Spleen (tissue), 13 donors: ENCODE data around the gene ZNF235. TPM values are rescaled to one million over a fixed set of nuclear protein-coding genes. Genes with fewer than 3 reads are reported as not detected.
A peak's percentile ranks its signal among the peaks of the same experiment; 100 is the strongest.
"Not testable (repeated sequence)": the region's sequence is repeated elsewhere in the genome, so short reads cannot be mapped to it uniquely, and the experiment has no call there.

Experiments used
- DNase-seq: peaks from one replicate; pipeline ENCODE4 v3.0.0-alpha.2; 2020
- H3K27ac ChIP-seq, 8 donors: fragments of 200-600 bp; sonication (generic) in 7 of 8; 1 replicate in 4 of 8; 2 replicates in 4 of 8; pipeline versions ENCODE4 v1.5.0 to v1.8.0; 2016 to 2021; ENCODE audit warnings: inconsistent platforms in 4 of 8, mild to moderate bottlenecking in 4 of 8, moderate library complexity in 1 of 8
- H3K27me3 ChIP-seq, 7 donors: fragments of 200-600 bp; sonication (generic) in 6 of 7; replicated peaks in 1 of 7; 1 replicate in 4 of 7; 2 replicates in 3 of 7; pipeline versions ENCODE4 v1.5.0 to v1.8.0; 2016 to 2021; ENCODE audit warnings: inconsistent platforms in 3 of 7, mild to moderate bottlenecking in 1 of 7
- H3K36me3 ChIP-seq, 6 donors: fragments of 200-600 bp; sonication (generic) in 5 of 6; 1 replicate in 4 of 6; 2 replicates in 2 of 6; pipeline versions ENCODE4 v1.5.0 to v1.8.0; 2016 to 2021; ENCODE audit warnings: inconsistent platforms in 2 of 6
- H3K4me1 ChIP-seq, 6 donors: fragments of 200-600 bp; sonication (generic) in 5 of 6; 1 replicate in 3 of 6; 2 replicates in 3 of 6; pipeline versions ENCODE4 v1.5.0 to v1.8.0; 2016 to 2021; ENCODE audit warnings: inconsistent platforms in 3 of 6
- H3K4me3 ChIP-seq, 8 donors: fragments of 200-600 bp; sonication (generic) in 7 of 8; 1 replicate in 4 of 8; 2 replicates in 4 of 8; pipeline versions ENCODE4 v1.5.0 to v1.8.0; 2016 to 2021; ENCODE audit warnings: inconsistent platforms in 4 of 8, mild to moderate bottlenecking in 4 of 8, moderate library complexity in 2 of 8
- H3K9me3 ChIP-seq, 8 donors: fragments of 200-600 bp; sonication (generic) in 7 of 8; 1 replicate in 4 of 8; 2 replicates in 4 of 8; pipeline versions ENCODE4 v1.5.0 to v1.8.0; 2016 to 2021; ENCODE audit warnings: inconsistent platforms in 4 of 8
- CTCF ChIP-seq, 11 experiments: fragments of 200-600 bp in 7 of 11; fragments of 450-650 bp in 4 of 11; sonication (generic) in 4 of 11; IDR thresholded peaks in 8 of 11; conservative IDR thresholded peaks in 3 of 11; 1 replicate in 7 of 11; 2 replicates in 4 of 11; pipeline versions ENCODE4 v1.4.0 to v1.8.0; 2016 to 2021; ENCODE audit warnings: antibody characterized with exemption in 11 of 11, inconsistent platforms in 4 of 11, mild to moderate bottlenecking in 1 of 11
- POLR2A ChIP-seq, 3 donors: fragments of 450-650 bp; IDR thresholded peaks; one replicate each; pipeline ENCODE4 v1.5.1; 2017; ENCODE audit warnings: antibody characterized with exemption in 3 of 3, mild to moderate bottlenecking in 1 of 3
- POLR2AphosphoS5 ChIP-seq, 3 donors: sonication (generic); formaldehyde crosslinking; IDR thresholded peaks; one replicate each; pipeline ENCODE4 v1.5.1; 2017; ENCODE audit warnings: antibody characterized with exemption in 3 of 3
- WGBS, 5 donors: extraction: QIAGEN DNeasy Blood & Tissue Kit in 3 of 5; methylation state at CpG; one replicate each; pipeline versions ENCODE4 v1.1.5 to v1.1.7; 2013 to 2018; 5-methylcytosine and 5-hydroxymethylcytosine counted together
- intact Hi-C: fragments of 100-400 bp; cut with DNase I; formaldehyde crosslinking; loops from one replicate; pipeline ENCODE4 v1.15.0; 2023; ENCODE audit warnings: low total_unique reads
- long read RNA-seq, 2 donors: transcript quantifications; one replicate each; lab custom pipeline, GENCODE V29; 2026
- polyA plus RNA-seq, 3 donors: library from polyadenylated mRNA; stranded (reverse); fragments of 200-250 nt; gene quantifications; one replicate each; pipeline ENCODE4 v1.2.1, GENCODE V29; 2013
- total RNA-seq, 7 donors: library from RNA; depleted of rRNA in 3 of 7; stranded (reverse); fragments of >200 nt in 3 of 7; fragmentation: NEBNext Ultra II Directional in 4 of 7; extraction: Animal tissue kit (Norgen Biotek cat#: 25700) in 4 of 7; gene quantifications; one replicate each; pipeline versions ENCODE4 v1.1.0 to v1.2.1, GENCODE V29; 2016 to 2021
- donor health status: healthy with polysubstance abuse.
- donor health status: DM: no; HTN: no; CAD: no; lungs with moderate emphysema.
- donor health status: DM: no; HTN: no; CAD: no.
- donor health status: Bipolar disorder and iron deficiency.
- donor health status: healthy.
- donor health status: DM: no; HTN: no; CAD: no.
- donor health status: DM: yes; HTN: yes; CAD: no.

Gene ZNF235
- 10 to 100 TPM in 4 of 7 donors, 1 to 10 TPM in 3; 8.7 to 14.6 (median 11.6) TPM for total RNA-seq
- polyA plus RNA-seq: 1 to 10 TPM; 2.4 to 4.7 (median 2.7) TPM
- long read RNA-seq, donor 1, full-length matches to known transcripts: 2 of 2 reads
- long read RNA-seq, donor 1, partial matches to known transcripts: 0 of 2 reads
- long read RNA-seq, donor 1, other reads (novel, unspliced or antisense): 0 of 2 reads
- long read RNA-seq, donor 2, partial matches to known transcripts: 0 of 2 reads
- long read RNA-seq, donor 2, other reads (novel, unspliced or antisense): 0 of 2 reads

GRCh38 chr19:44304659-44305193, at the start of gene ZNF235:
Gene ZNF235 (minus strand): TSS chr19:44305025. CDS start chr19:44303404, 1,621 bp downstream.
- 0 to 1% (median 0%) methylated on average over 14 to 31 of the region's 31 CpGs for WGBS, 5 donors
- intact Hi-C loops: no loop called here
- TF ChIP-seq POLR2A (IDR thresholded peaks at IDR 0.05) (no peak), POLR2AphosphoS5 (IDR thresholded peaks at IDR 0.05) (peak; percentile 85 to 92 (median 87))
- DNase-seq: peak; percentile 91
- Histone ChIP-seq H3K9me3 (peaks cover 0 to 51% (median 34%) of the 10 kb centered on the region in 8 donors), H3K4me3 (peak within 1 kb of the TSS; percentile 72 to 92 (median 86)), H3K27me3 (no peaks in the 10 kb centered on the region), H3K4me1 (peaks cover 10 to 22% (median 15%) of the 10 kb centered on the region in 6 donors), H3K36me3 (peaks cover 5 to 29% (median 20%) of the 10 kb centered on the region in 6 donors), H3K27ac (peak within 1 kb of the TSS; percentile 56 to 86 (median 76))

GRCh38 chr19:44346556-44346955, 41.7 kb upstream of the ZNF235 start:
- peaks cover 0 to 37% (median under 1%) of the 10 kb centered on the region in 6 donors for H3K36me3 ChIP-seq
- no peak overlapping the region for H3K27ac ChIP-seq
- no peaks in the 10 kb centered on the region for H3K4me1 ChIP-seq
- intact Hi-C loops: no loop called here
- 80 to 87% (median 83%) methylated on average over 4 of the region's 4 CpGs for WGBS, 5 donors
- no peaks in the 10 kb centered on the region for H3K27me3 ChIP-seq
- peaks cover 2 to 100% (median 99%) of the 10 kb centered on the region in 8 donors for H3K9me3 ChIP-seq
- H3K4me3 ChIP-seq: no peak overlapping the region
- no peak for TF ChIP-seq POLR2AphosphoS5 (IDR thresholded peaks at IDR 0.05)
- TF ChIP-seq POLR2A (IDR thresholded peaks at IDR 0.05): no peak
- no peak for DNase-seq

GRCh38 chr19:44345959-44346358, 41.1 kb upstream of the ZNF235 start:
- 88 to 96% (median 89%) methylated on average over 4 of the region's 4 CpGs for WGBS, 5 donors
- Histone ChIP-seq H3K27me3 (no peaks in the 10 kb centered on the region), H3K36me3 (peaks cover 0 to 40% (median 4%) of the 10 kb centered on the region in 6 donors), H3K4me1 (no peaks in the 10 kb centered on the region), H3K4me3 (no peak overlapping the region), H3K9me3 (peaks cover 3 to 100% (median 99%) of the 10 kb centered on the region in 8 donors), H3K27ac (no peak overlapping the region)
- no peak for TF ChIP-seq CTCF (IDR thresholded peaks at IDR 0.05 in 8 of 11, conservative IDR thresholded peaks at IDR 0.05 in 3 of 11)
- TF ChIP-seq POLR2AphosphoS5 (IDR thresholded peaks at IDR 0.05): no peak
- TF ChIP-seq POLR2A (IDR thresholded peaks at IDR 0.05): no peak
- intact Hi-C loops: no loop called here
- DNase-seq: no peak

GRCh38 chr19:44344255-44344654, 39.4 kb upstream of the ZNF235 start:
- intact Hi-C loops: no loop called here
- Histone ChIP-seq H3K4me1 (no peaks in the 10 kb centered on the region), H3K36me3 (peaks cover 2 to 52% (median 17%) of the 10 kb centered on the region in 6 donors), H3K27ac (no peak overlapping the region), H3K9me3 (peaks cover 10 to 100% (median 99%) of the 10 kb centered on the region in 8 donors), H3K4me3 (no peak overlapping the region), H3K27me3 (no peaks in the 10 kb centered on the region)
- 29 to 60% (median 46%) methylated on average over 1 of the region's 1 CpG for WGBS, 5 donors
- DNase-seq: no peak
- TF ChIP-seq POLR2A (IDR thresholded peaks at IDR 0.05) (no peak), POLR2AphosphoS5 (IDR thresholded peaks at IDR 0.05) (no peak), CTCF (IDR thresholded peaks at IDR 0.05 in 8 of 11, conservative IDR thresholded peaks at IDR 0.05 in 3 of 11) (no peak)

- WGBS, 5 donors: 80 to 91% (median 83%) methylated on average over 2 of the region's 2 CpGs
- no peak for DNase-seq
- Histone ChIP-seq H3K4me1 (no peaks in the 10 kb centered on the region), H3K9me3 (peaks cover 15 to 98% (median 92%) of the 10 kb centered on the region in 8 donors), H3K27me3 (no peaks in the 10 kb centered on the region), H3K27ac (no peak overlapping the region), H3K4me3 (no peak overlapping the region), H3K36me3 (peaks cover 2 to 66% (median 30%) of the 10 kb centered on the region in 6 donors)
- intact Hi-C loops: no loop called here
- no peak for TF ChIP-seq POLR2A (IDR thresholded peaks at IDR 0.05)
- TF ChIP-seq POLR2AphosphoS5 (IDR thresholded peaks at IDR 0.05): no peak
- TF ChIP-seq CTCF (IDR thresholded peaks at IDR 0.05 in 8 of 11, conservative IDR thresholded peaks at IDR 0.05 in 3 of 11): no peak
Observed at GRCh38 chr19:44341794-44342193, 37.0 kb upstream of the ZNF235 start.

- H3K36me3 ChIP-seq: peaks cover 9 to 97% (median 78%) of the 10 kb centered on the region in 6 donors
- H3K4me3 ChIP-seq, DNase-seq, intact Hi-C loops, H3K27ac ChIP-seq, H3K4me1 ChIP-seq, H3K27me3 ChIP-seq: not testable (repeated sequence)
- peaks cover 17 to 98% (median 94%) of the 10 kb centered on the region in 8 donors for H3K9me3 ChIP-seq
- WGBS, 5 donors: 56 to 83% (median 71%) methylated on average over 1 to 3 of the region's 3 CpGs
Observed at GRCh38 chr19:44334639-44335038, 29.8 kb upstream of the ZNF235 start.
